GM12878 (cell line): ENCODE measurements around the gene A3GALT2. TPM values are rescaled to one million over a fixed set of nuclear protein-coding genes. Genes with fewer than 3 reads are reported as not detected.

ENCODE experiments used
- ATAC-seq: fragments of 200-7000 bp; cut with Tn5 transposase; 3 replicates; pipeline ENCODE4 v1.9.1; 2020; ENCODE audit warnings: mild to moderate bottlenecking, moderate library complexity
- BruUV-seq: library from RNA; stranded (reverse); fragments of 400-500 nt; replicated peaks from 2 replicates; lab custom pipeline; 2021; lab: Mats Ljungman, UMichigan
- CTCF ChIA-PET: fragments of 300-600 bp; sonication (Branson Sonifier 250); formaldehyde crosslinking; extraction: SDS; loops from one replicate; lab custom pipeline; 2021; ENCODE audit warnings: inconsistent platforms; lab: Yijun Ruan, JAX
- POLR2A ChIA-PET: fragments of 350-600 bp; formaldehyde crosslinking; extraction: SDS; loops from one replicate; lab custom pipeline; 2021; ENCODE audit warnings: inconsistent platforms; lab: Charles Lee
- RAD21 ChIA-PET: fragments of 300-600 bp; sonication (Branson Sonifier 250); formaldehyde crosslinking; loops from one replicate; lab custom pipeline; 2023; ENCODE audit warnings: antibody characterized with exemption; ENCODE audit not compliant: unreplicated experiment; lab: Charles Lee
- SMC1A ChIA-PET: fragments of 300-600 bp; sonication (Branson Sonifier 250); formaldehyde crosslinking; loops from one replicate; lab custom pipeline; 2023; ENCODE audit not compliant: unreplicated experiment, uncharacterized antibody; lab: Charles Lee
- DNase-seq: peaks from one replicate; pipeline ENCODE4 v3.0.0-alpha.2; 2011; ENCODE audit warnings: low read depth, low spot score
- FAIRE-seq: peaks from 3 replicates; lab custom pipeline; 2011; peaks lifted over from hg19 to GRCh38; lab: Jason Lieb, UNC
- H2AFZ ChIP-seq: 2 replicates; pipeline ENCODE4 v1.6.0; 2011; ENCODE audit warnings: low read depth, low read length, control low read depth; ENCODE audit not compliant: control insufficient read depth
- H3K27ac ChIP-seq: 2 replicates; pipeline ENCODE4 v1.5.1; 2011; ENCODE audit warnings: control low read depth; ENCODE audit not compliant: control insufficient read depth, insufficient read depth
- H3K27me3 ChIP-seq, 2 experiments: replicated peaks in 1 of 2; 2 replicates each; pipeline versions ENCODE4 v1.6.0 to v1.6.1; 2011; ENCODE audit warnings: low read length in 1 of 2; ENCODE audit not compliant: control insufficient read depth in 2 of 2, insufficient read depth in 2 of 2
- H3K36me3 ChIP-seq, 2 experiments: 2 replicates each; pipeline ENCODE4 v1.5.1; 2011; ENCODE audit warnings: low read length in 1 of 2; ENCODE audit not compliant: control insufficient read depth in 2 of 2, insufficient read depth in 2 of 2
- H3K4me1 ChIP-seq: 2 replicates; pipeline ENCODE4 v1.6.1; 2011; ENCODE audit warnings: mild to moderate bottlenecking, low read length, moderate library complexity, mixed read lengths; ENCODE audit not compliant: control insufficient read depth, insufficient read depth
- H3K4me2 ChIP-seq: 2 replicates; pipeline ENCODE4 v1.6.0; 2011; ENCODE audit warnings: control low read depth; ENCODE audit not compliant: control insufficient read depth, insufficient read depth
- H3K4me3 ChIP-seq: fragments of 200-600 bp; sonication (generic); 2 replicates; pipeline ENCODE4 v1.5.1; 2016
- H3K79me2 ChIP-seq: 2 replicates; pipeline ENCODE4 v1.6.0; 2011; ENCODE audit warnings: low read length; ENCODE audit not compliant: control insufficient read depth, insufficient read depth
- H3K9ac ChIP-seq: 2 replicates; pipeline ENCODE4 v1.8.0; 2011; ENCODE audit warnings: low read length, control low read depth, mixed read lengths; ENCODE audit not compliant: control insufficient read depth, insufficient read depth
- H3K9me3 ChIP-seq: replicated peaks from 3 replicates; pipeline ENCODE4 v1.5.1; 2011; ENCODE audit warnings: mild to moderate bottlenecking, low read length; ENCODE audit not compliant: control insufficient read depth, insufficient read depth
- H4K20me1 ChIP-seq: 2 replicates; pipeline ENCODE4 v1.6.0; 2011; ENCODE audit not compliant: control insufficient read depth, insufficient read depth
- MLLT1 ChIP-seq: fragments of 450-650 bp; IDR thresholded peaks from 2 replicates; pipeline ENCODE4 v1.6.1; 2016; ENCODE audit warnings: mild to moderate bottlenecking
- MXI1 ChIP-seq: fragments of 150-350 bp; IDR thresholded peaks from 2 replicates; pipeline ENCODE4 v1.6.1; 2011; ENCODE audit warnings: low read depth, mild to moderate bottlenecking, inconsistent platforms, low read length, improper control_type of control experiment
- PML ChIP-seq: IDR thresholded peaks from 2 replicates; pipeline ENCODE4 v1.6.1; 2012; ENCODE audit warnings: low read length, inconsistent platforms
- RELA ChIP-seq: fragments of 450-650 bp; IDR thresholded peaks from 2 replicates; pipeline ENCODE4 v1.8.0; 2014; ENCODE audit warnings: borderline replicate concordance; ENCODE audit not compliant: partially characterized antibody
- TARDBP ChIP-seq: IDR thresholded peaks from 2 replicates; pipeline ENCODE4 v1.6.1; 2016; ENCODE audit warnings: borderline replicate concordance
- WGBS: methylation state at CpG from one replicate; pipeline ENCODE4 v1.1.6; 2016; ENCODE audit warnings: low lambda C conversion rate; ENCODE audit not compliant: insufficient replicate concordance, insufficient coverage; ENCODE audit errors: missing lambda C conversion rate; 5-methylcytosine and 5-hydroxymethylcytosine counted together
- in situ Hi-C: fragments of 300-500 bp; cut with MboI; formaldehyde crosslinking; loops from 9 replicates; pipeline ENCODE4 v1.14.3; 2018; ENCODE audit warnings: mixed read lengths
- intact Hi-C: fragments of 100-400 bp; cut with micrococcal nuclease; formaldehyde crosslinking; loops from one replicate; pipeline ENCODE4 v1.14.2; 2022; ENCODE audit not compliant: unreplicated experiment
- polyA plus RNA-seq, 11 experiments: library from polyadenylated mRNA; depleted of rRNA in 4 of 11; unstranded in 6 of 11; stranded (reverse) in 5 of 11; fragments of >200 nt; fragmentation: Nextera tagmentation in 4 of 11; fragmentation: Illumina TruSeq in 1 of 11; extraction: Ambion mirVana in 4 of 11; extraction: Trizol in 1 of 11; gene quantifications; 1 replicate in 1 of 11; 2 replicates in 10 of 11; pipeline versions ENCODE4 v1.2.1 to v1.2.3, GENCODE V29; 2011 to 2016; ENCODE audit warnings: inconsistent platforms in 2 of 11, missing spikeins in 2 of 11, low read depth in 1 of 11
- total RNA-seq, 4 experiments: library from RNA; depleted of rRNA in 3 of 4; stranded (reverse); fragments of >200 nt in 3 of 4; fragmentation: Illumina TruSeq in 1 of 4; extraction: Trizol in 1 of 4; gene quantifications; 2 replicates each; pipeline versions ENCODE4 v1.2.1 to v1.2.3, GENCODE V29; 2013 to 2021

A3GALT2 gene
- total and polyA plus RNA-seq, 10 of the 15 experiments (the other 5 are each of a cell fraction or from before 2014, with no cell fraction given) = not detected

GRCh38 chr1:33263890-33264504 lies 56.9 kb downstream of the A3GALT2 start:
- Histone ChIP-seq H3K27ac (no peak overlapping the region), H3K36me3 (no peaks in the 10 kb centered on the region), H3K9me3 (no peaks in the 10 kb centered on the region), H3K4me2 (no peak overlapping the region), H3K9ac (no peak overlapping the region), H3K27me3 (no peaks in the 10 kb centered on the region), H2AFZ (no peak overlapping the region), H4K20me1 (no peaks in the 10 kb centered on the region; the same call in 1 of the 2 replicates), H3K4me3 (no peak overlapping the region), H3K79me2 (peaks cover 7% of the 10 kb centered on the region), H3K4me1 (peaks cover 19% of the 10 kb centered on the region)
- DNase-seq = no peak
- SMC1A ChIA-PET = no interaction called here
- POLR2A ChIA-PET = no interaction called here
- 81% methylated on average over 5 of the region's 5 CpGs for WGBS
- intact Hi-C loops = no loop called here
- no peak for TF ChIP-seq RELA
- TF ChIP-seq MLLT1 = no peak
- no peak for TF ChIP-seq MXI1
- TF ChIP-seq PML = no peak
- no peak for TF ChIP-seq TARDBP
- CTCF ChIA-PET = interaction anchor here (1.2 kb wide), 1 partner anchor 31 kb away, joined by 4 read pairs; no protein-coding TSS in a partner anchor
- no TSS peak for BruUV-seq
- RAD21 ChIA-PET = no interaction called here
- no peak for FAIRE-seq
- ATAC-seq = no peak
- in situ Hi-C loops = no loop called here
